ENCODE measurements around the gene AATK. TPM values are rescaled to one million over a fixed set of nuclear protein-coding genes. Genes with fewer than 3 reads are reported as not detected.
A peak's percentile ranks its signal among the peaks of the same experiment; 100 is the strongest.

The AATK gene
- total and polyA plus RNA-seq, 2 of the 4 experiments (the other 2 are of a cell fraction), result under 0.01 to 0.21 TPM

DNA sequence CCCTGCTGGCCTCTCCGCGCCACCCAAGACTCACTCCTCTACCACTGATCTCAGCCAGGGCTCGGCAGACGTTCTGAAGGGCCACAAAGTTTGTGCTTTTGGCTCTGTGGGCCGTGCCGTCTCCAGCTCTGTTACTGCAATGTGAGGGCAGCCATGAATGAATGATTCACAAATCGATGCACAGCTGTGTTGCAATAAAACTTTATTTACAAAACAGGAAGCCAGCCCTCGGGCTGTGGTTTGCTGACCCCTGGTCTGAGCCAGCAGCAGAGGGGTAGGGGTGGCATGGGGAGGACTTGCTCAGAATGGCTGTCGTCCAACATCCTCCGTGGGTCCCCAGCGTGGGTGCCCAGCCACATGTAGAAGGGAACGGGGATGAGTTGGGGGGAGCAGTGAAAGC lies 63.7 kb downstream of the AATK start:
- no peak overlapping the region for H3K4me2 ChIP-seq (ENCODE audit: low read depth, low read length)
- no peak overlapping the region for H4K5ac ChIP-seq (ENCODE audit: low read depth, low read length)
- H3K27me3 ChIP-seq (ENCODE audit: control insufficient read depth, insufficient read depth, low read length), result no peaks in the 10 kb centered on the region
- no peaks in the 10 kb centered on the region for H4K20me1 ChIP-seq (ENCODE audit: insufficient read depth, low read length)
- peaks cover 7% of the 10 kb centered on the region for H3K4me1 ChIP-seq (ENCODE audit: control insufficient read depth, insufficient read depth, low read length)
- no peak overlapping the region for H2BK15ac ChIP-seq (ENCODE audit: low read depth, low read length)
- no peak overlapping the region for H2BK20ac ChIP-seq (ENCODE audit: low read depth, low read length)
- no peak overlapping the region for H3K27ac ChIP-seq (ENCODE audit: insufficient read depth, low read length)
- H3K79me1 ChIP-seq (ENCODE audit: low read depth in 1 of 2, low read length in 2 of 2), result peaks cover 0 to 13% of the 10 kb centered on the region in 2 experiments; a peak in 1 of 4 replicates
- H3K18ac ChIP-seq (ENCODE audit: low read depth, low read length), result no peak overlapping the region
- no peak overlapping the region for H3K4me3 ChIP-seq (ENCODE audit: insufficient read depth, low read depth, low read length)
- in situ Hi-C loops (cut with MboI; ENCODE audit: low sequenced_read_pairs), result no loop called here
- peaks cover 4% of the 10 kb centered on the region; the same call in 1 of the 2 replicates for H3K36me3 ChIP-seq (ENCODE audit: control insufficient read depth, insufficient read depth, low read length)
- no peak overlapping the region for H3K4ac ChIP-seq (ENCODE audit: low read depth, low read length)
- ChIA-PET CTCF (no interaction called here), POLR2A (ENCODE audit: unreplicated experiment) (interaction anchor here (0.6 kb wide), 2 partner anchors 40 to 83 kb away, joined by 3 to 6 read pairs; no protein-coding TSS in a partner anchor)
- 85% methylated on average over 7 of the region's 12 CpGs; no CpG with 5 or more reads in 1 of the 2 experiments for WGBS, 2 experiments (ENCODE audit: extremely low coverage in 2 of 2, insufficient read length in 1 of 2)
- no peak overlapping the region for H3K14ac ChIP-seq (replicated peaks; ENCODE audit: low read depth, low read length)
- no peak for ATAC-seq (ENCODE audit: low read depth)
- dilution Hi-C loops (cut with HindIII; ENCODE audit: low sequenced_read_pairs, unreplicated experiment), result no loop called here
- H3K23ac ChIP-seq (ENCODE audit: low read depth, low read length), result no peak overlapping the region
- H2BK5ac ChIP-seq (ENCODE audit: low read depth, low read length, poor library complexity, severe bottlenecking), result no peak overlapping the region
- H2AFZ ChIP-seq (replicated peaks; ENCODE audit: low read length, poor library complexity), result no peak overlapping the region
- H4K91ac ChIP-seq (ENCODE audit: insufficient read depth, low read depth, low read length), result no peak overlapping the region
- peak overlapping the region; percentile 28; the same call in 1 of the 2 replicates for H2AK5ac ChIP-seq (ENCODE audit: low read depth, low read length)
- no TSS peak for BruUV-seq (replicated peaks)
- no peak overlapping the region for H2BK120ac ChIP-seq (ENCODE audit: low read depth, low read length)
- no peak overlapping the region for H2AK9ac ChIP-seq (replicated peaks; ENCODE audit: low read depth, low read length, poor library complexity)
- H3K9ac ChIP-seq (ENCODE audit: low read depth, low read length), result no peak overlapping the region
- no peaks in the 10 kb centered on the region for H3K9me3 ChIP-seq (ENCODE audit: control insufficient read depth, insufficient read depth, low read length)
- H4K8ac ChIP-seq (ENCODE audit: low read depth in 2 of 2, low read length in 2 of 2), result no peak overlapping the region
- H3K56ac ChIP-seq (ENCODE audit: extremely low read depth, insufficient read depth, low read length), result no peak overlapping the region
- no peak for TF ChIP-seq RFX5 (IDR thresholded peaks at IDR 0.05; ENCODE audit: low read depth, low read length)
- TF ChIP-seq CHD1 (IDR thresholded peaks at IDR 0.05; ENCODE audit: low read depth, low read length), result no peak
- 0 out of 2 replicates have a peak, but pooled peaks have one; percentile 5 for TF ChIP-seq CEBPB (IDR thresholded peaks at IDR 0.05; ENCODE audit: low read depth, low read length)
- H3K9me1 ChIP-seq (ENCODE audit: insufficient read depth, low read length), result 0 out of 2 replicates have a peak, but pooled peaks cover 4% of the 10 kb centered on the region
- intact Hi-C loops (cut with micrococcal nuclease), result no loop called here
- DNase-seq, result no peak

Measured in IMR-90 (cell line).